Measurements from ENCODE around the gene RTTN. TPM values are rescaled to one million over a fixed set of nuclear protein-coding genes. Genes with fewer than 3 reads are reported as not detected.

Gene RTTN
- total RNA-seq, 1 donor from 2014 or later: 8.8 TPM

DNA sequence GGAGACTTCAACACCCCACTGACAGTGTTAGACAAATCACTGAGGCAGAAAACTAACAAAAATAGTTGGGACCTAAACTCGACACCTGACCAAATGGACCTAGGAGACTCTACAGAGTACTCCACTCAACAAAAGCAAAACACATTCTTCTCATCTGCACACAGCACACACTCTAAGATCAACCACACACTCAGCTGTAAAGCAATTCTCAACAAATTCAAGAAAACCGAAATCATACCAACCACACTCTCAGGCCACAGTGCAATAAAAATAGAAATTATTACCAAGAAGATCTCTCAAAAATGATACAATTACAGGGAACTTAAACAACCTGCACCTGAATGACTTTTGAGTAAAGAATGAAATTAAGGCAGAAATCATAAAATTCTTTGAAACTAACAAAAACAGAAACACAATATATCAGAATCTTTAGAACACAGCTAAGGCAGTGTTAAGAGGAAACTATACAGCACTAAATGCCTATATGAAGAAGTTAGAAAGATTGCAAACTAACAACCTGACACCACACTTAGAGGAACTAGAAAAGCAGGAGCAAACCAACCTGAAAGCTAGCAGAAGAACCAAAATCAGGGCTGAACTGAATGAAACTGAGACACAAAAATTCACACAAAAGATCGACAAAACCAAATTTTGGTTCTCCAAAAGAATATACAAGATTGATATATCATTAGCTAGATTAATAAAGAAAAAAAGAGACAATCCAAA is 46.3 kb downstream of the RTTN start:
- H3K27me3 Mint-ChIP-seq (ENCODE audit: unreplicated experiment): no peaks in the 10 kb centered on the region
- TF ChIP-seq, protein P1, sequence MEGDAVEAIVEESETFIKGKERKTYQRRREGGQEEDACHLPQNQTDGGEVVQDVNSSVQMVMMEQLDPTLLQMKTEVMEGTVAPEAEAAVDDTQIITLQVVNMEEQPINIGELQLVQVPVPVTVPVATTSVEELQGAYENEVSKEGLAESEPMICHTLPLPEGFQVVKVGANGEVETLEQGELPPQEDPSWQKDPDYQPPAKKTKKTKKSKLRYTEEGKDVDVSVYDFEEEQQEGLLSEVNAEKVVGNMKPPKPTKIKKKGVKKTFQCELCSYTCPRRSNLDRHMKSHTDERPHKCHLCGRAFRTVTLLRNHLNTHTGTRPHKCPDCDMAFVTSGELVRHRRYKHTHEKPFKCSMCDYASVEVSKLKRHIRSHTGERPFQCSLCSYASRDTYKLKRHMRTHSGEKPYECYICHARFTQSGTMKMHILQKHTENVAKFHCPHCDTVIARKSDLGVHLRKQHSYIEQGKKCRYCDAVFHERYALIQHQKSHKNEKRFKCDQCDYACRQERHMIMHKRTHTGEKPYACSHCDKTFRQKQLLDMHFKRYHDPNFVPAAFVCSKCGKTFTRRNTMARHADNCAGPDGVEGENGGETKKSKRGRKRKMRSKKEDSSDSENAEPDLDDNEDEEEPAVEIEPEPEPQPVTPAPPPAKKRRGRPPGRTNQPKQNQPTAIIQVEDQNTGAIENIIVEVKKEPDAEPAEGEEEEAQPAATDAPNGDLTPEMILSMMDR (IDR thresholded peaks at IDR 0.05): no peak
- peaks cover 32% of the 10 kb centered on the region for H3K36me3 Mint-ChIP-seq (ENCODE audit: unreplicated experiment)
- peaks cover 17% of the 10 kb centered on the region for H3K4me1 Mint-ChIP-seq (ENCODE audit: unreplicated experiment)
- peaks cover 19% of the 10 kb centered on the region for H3K9me3 Mint-ChIP-seq (ENCODE audit: unreplicated experiment)
- H3K4me3 Mint-ChIP-seq (ENCODE audit: unreplicated experiment): no peak overlapping the region
- H3K27ac Mint-ChIP-seq (ENCODE audit: unreplicated experiment): no peak overlapping the region
- no peak for DNase-seq (ENCODE audit: extremely low spot score, unreplicated experiment)

DNA sequence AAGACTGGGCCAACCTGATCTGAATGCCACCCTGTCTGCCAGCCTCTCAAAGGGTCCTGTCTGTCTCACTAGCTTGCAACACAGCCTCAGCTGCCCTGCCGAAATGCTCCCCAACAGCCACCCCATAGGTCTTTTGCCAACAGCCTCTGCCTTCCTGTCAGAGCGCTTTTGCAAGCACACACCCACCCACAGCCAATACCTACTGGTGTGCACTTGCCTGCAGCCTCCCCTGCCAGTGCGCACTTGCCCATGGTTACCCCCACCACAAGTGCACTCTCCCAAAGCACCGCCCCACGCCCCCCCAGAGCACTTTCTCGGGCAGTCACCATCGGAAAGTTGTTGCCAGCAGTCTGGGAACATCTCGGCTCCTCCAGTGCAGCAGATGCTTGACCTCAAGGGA is 48.6 kb downstream of the RTTN start:
- H3K9me3 Mint-ChIP-seq (ENCODE audit: unreplicated experiment): peaks cover 19% of the 10 kb centered on the region
- no peak for DNase-seq (ENCODE audit: extremely low spot score, unreplicated experiment)
- no peak overlapping the region for H3K4me3 Mint-ChIP-seq (ENCODE audit: unreplicated experiment)
- H3K4me1 Mint-ChIP-seq (ENCODE audit: unreplicated experiment): peaks cover 17% of the 10 kb centered on the region
- H3K27ac Mint-ChIP-seq (ENCODE audit: unreplicated experiment): no peak overlapping the region
- TF ChIP-seq, protein P1 (IDR thresholded peaks at IDR 0.05): no peak
- H3K27me3 Mint-ChIP-seq (ENCODE audit: unreplicated experiment): no peaks in the 10 kb centered on the region
- peaks cover 24% of the 10 kb centered on the region for H3K36me3 Mint-ChIP-seq (ENCODE audit: unreplicated experiment)

DNA sequence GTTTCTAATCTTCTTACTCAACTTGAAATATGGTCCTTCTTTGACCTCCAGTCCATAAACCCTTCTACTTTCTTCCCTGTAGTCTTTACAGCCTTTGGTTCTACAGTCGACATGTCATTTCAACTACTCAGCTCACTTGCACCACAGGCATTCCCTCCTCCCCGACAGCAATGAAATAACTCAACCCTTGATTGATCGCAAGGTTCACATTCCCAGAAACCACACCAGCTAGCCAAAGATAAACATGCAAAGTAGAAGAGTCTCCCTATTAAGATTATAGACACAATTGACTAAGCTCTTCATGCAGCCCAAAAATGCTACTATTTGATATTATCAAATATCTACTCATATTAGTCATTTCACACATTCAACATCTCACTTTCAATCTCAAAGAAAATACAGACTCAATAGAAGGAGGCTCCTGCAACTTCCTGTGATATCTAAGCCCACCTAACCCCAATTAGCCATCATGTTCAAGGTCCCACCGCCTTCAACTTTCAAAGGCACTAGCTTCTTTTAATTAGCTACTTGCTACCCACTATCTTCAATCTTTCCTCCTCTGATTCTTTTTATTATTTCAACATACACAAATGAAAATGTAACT is 50.8 kb downstream of the RTTN start:
- no peak overlapping the region for H3K27ac Mint-ChIP-seq (ENCODE audit: unreplicated experiment)
- H3K9me3 Mint-ChIP-seq (ENCODE audit: unreplicated experiment): peaks cover 7% of the 10 kb centered on the region
- DNase-seq (ENCODE audit: extremely low spot score, unreplicated experiment): no peak
- H3K4me3 Mint-ChIP-seq (ENCODE audit: unreplicated experiment): peak overlapping the region; percentile 23
- H3K4me1 Mint-ChIP-seq (ENCODE audit: unreplicated experiment): peaks cover 20% of the 10 kb centered on the region
- TF ChIP-seq, protein P1 (IDR thresholded peaks at IDR 0.05): no peak
- H3K36me3 Mint-ChIP-seq (ENCODE audit: unreplicated experiment): peaks cover 11% of the 10 kb centered on the region
- H3K27me3 Mint-ChIP-seq (ENCODE audit: unreplicated experiment): no peaks in the 10 kb centered on the region

DNA sequence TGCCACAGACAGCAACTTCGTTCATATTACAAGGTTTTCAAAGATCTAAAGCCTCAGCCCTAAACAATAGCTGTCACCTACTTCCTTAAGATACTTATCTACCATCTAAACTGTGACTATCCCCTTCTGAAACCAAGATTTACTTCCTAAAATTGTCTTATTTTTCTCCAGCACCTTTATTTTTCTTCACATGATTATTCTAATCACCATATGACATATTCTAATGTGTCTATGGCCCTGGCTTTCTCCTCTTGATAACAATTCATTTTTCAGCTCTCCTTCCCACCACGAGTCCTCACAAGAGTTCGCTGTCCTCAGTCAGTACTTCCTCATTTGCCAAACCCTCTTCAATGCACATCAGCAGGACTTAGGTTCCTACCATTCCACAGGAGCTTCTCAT is 53.9 kb downstream of the RTTN start:
- Mint-ChIP-seq H3K36me3 (ENCODE audit: unreplicated experiment) (peaks cover 2% of the 10 kb centered on the region), H3K4me3 (ENCODE audit: unreplicated experiment) (no peak overlapping the region), H3K27ac (ENCODE audit: unreplicated experiment) (no peak overlapping the region), H3K27me3 (ENCODE audit: unreplicated experiment) (no peaks in the 10 kb centered on the region), H3K4me1 (ENCODE audit: unreplicated experiment) (peaks cover 13% of the 10 kb centered on the region), H3K9me3 (ENCODE audit: unreplicated experiment) (peaks cover 4% of the 10 kb centered on the region)
- no peak for DNase-seq (ENCODE audit: extremely low spot score, unreplicated experiment)
- TF ChIP-seq, protein P1 (IDR thresholded peaks at IDR 0.05): no peak

DNA sequence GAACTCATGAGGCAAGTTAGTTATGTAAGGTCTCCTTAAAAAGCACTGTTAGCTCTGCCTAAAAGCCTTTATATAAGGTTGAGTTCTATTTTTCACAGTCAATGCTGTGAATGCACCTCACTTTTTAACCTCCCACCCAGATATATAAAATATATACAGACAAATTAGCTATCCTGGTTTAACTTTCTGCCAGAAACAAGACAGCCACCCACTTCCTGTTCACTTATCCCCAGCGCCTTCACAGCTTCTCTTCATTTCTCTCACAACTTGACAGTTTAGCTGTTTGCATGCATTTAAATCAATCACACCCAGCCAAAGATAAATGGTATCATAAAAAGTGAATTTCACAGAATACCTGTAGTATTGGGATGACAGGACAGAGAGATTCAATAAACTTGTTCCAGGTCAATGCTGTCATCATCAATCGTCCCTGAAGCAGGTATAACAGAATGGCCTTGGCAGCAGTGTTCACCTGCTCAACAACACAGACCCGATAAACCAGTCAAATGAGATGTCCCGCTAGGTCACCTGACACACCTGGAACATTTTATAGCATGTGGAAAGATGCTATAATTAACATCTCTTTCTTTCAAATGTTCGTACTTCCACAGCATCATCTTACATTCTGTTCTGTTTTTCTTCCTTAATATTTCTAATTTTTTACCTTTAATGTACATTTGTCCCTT is 55.7 kb downstream of the RTTN start:
- TF ChIP-seq, protein P1 (IDR thresholded peaks at IDR 0.05): no peak
- no peaks in the 10 kb centered on the region for H3K36me3 Mint-ChIP-seq (ENCODE audit: unreplicated experiment)
- no peaks in the 10 kb centered on the region for H3K27me3 Mint-ChIP-seq (ENCODE audit: unreplicated experiment)
- no peak overlapping the region for H3K4me3 Mint-ChIP-seq (ENCODE audit: unreplicated experiment)
- H3K4me1 Mint-ChIP-seq (ENCODE audit: unreplicated experiment): peaks cover 8% of the 10 kb centered on the region
- no peak overlapping the region for H3K27ac Mint-ChIP-seq (ENCODE audit: unreplicated experiment)
- no peak for DNase-seq (ENCODE audit: extremely low spot score, unreplicated experiment)
- H3K9me3 Mint-ChIP-seq (ENCODE audit: unreplicated experiment): peaks cover 4% of the 10 kb centered on the region
